Body of pancreas (tissue), 4 donors: ENCODE results near the gene BRME1.

Source experiments
- CTCF ChIP-seq, 7 experiments: fragments of 450-650 bp in 4 of 7; fragments of 200-600 bp in 3 of 7; sonication (generic) in 3 of 7; IDR thresholded peaks; one replicate each; pipeline ENCODE4 v1.5.1; 2016 to 2019; ENCODE audit warnings: antibody characterized with exemption in 7 of 7
- POLR2A ChIP-seq, 3 donors: fragments of 450-650 bp; IDR thresholded peaks; one replicate each; pipeline ENCODE4 v1.6.1; 2016; ENCODE audit warnings: antibody characterized with exemption in 3 of 3, mild to moderate bottlenecking in 2 of 3

- TF ChIP-seq POLR2A (IDR thresholded peaks at IDR 0.05) (no peak), CTCF (IDR thresholded peaks at IDR 0.05) (no peak)
Observed at GRCh38 chr19:13881692-13882418, 24.1 kb downstream of the BRME1 start.
